CD14-positive monocyte (primary cell): ENCODE measurements around the gene POLRMT. TPM values are rescaled to one million over a fixed set of nuclear protein-coding genes. Genes with fewer than 3 reads are reported as not detected.

ENCODE experiments used
- DNase-seq, 3 donors: peaks; one replicate each; pipeline ENCODE4 v3.0.0-alpha.2; 2011 to 2022
- H2AFZ ChIP-seq: 2 replicates; pipeline ENCODE4 v1.6.0; 2012; ENCODE audit warnings: mild to moderate bottlenecking, low read depth, low read length, inconsistent platforms; ENCODE audit not compliant: insufficient read depth, poor library complexity, severe bottlenecking
- H3K27ac ChIP-seq, 2 donors: 1 replicate in 1 of 2; 2 replicates in 1 of 2; pipeline ENCODE4 v1.5.1; 2012 to 2013; ENCODE audit warnings: low read length in 2 of 2, control low read depth in 1 of 2, inconsistent platforms in 1 of 2, low read depth in 1 of 2, mild to moderate bottlenecking in 1 of 2
- H3K27me3 ChIP-seq, 2 donors: one replicate each; pipeline versions ENCODE4 v1.6.0 to v1.6.1; 2011 to 2013; ENCODE audit warnings: low read length in 2 of 2; ENCODE audit not compliant: control insufficient read depth in 2 of 2, insufficient read depth in 2 of 2
- H3K36me3 ChIP-seq, 2 donors: replicated peaks in 1 of 2; 1 replicate in 1 of 2; 2 replicates in 1 of 2; pipeline versions ENCODE4 v1.5.1 to v1.6.1; 2012 to 2013; ENCODE audit warnings: low read length in 2 of 2, control low read depth in 1 of 2, inconsistent platforms in 1 of 2, mild to moderate bottlenecking in 1 of 2; ENCODE audit not compliant: insufficient read depth in 2 of 2, control insufficient read depth in 1 of 2
- H3K4me1 ChIP-seq, 2 donors: 1 replicate in 1 of 2; 2 replicates in 1 of 2; pipeline versions ENCODE4 v1.5.1 to v1.6.1; 2012 to 2013; ENCODE audit warnings: low read length in 2 of 2, control low read depth in 1 of 2, inconsistent platforms in 1 of 2, mild to moderate bottlenecking in 1 of 2, moderate library complexity in 1 of 2; ENCODE audit not compliant: insufficient read depth in 2 of 2, control insufficient read depth in 1 of 2
- H3K4me2 ChIP-seq: replicated peaks from 2 replicates; pipeline ENCODE3; 2012; ENCODE audit warnings: low read length, moderate library complexity, mild to moderate bottlenecking; ENCODE audit not compliant: poor library complexity, severe bottlenecking; ENCODE audit errors: extremely low read depth
- H3K4me3 ChIP-seq, 3 experiments: fragments of 200-600 bp in 1 of 3; sonication (generic) in 1 of 3; replicated peaks in 1 of 3; 1 replicate in 2 of 3; 2 replicates in 1 of 3; pipeline ENCODE4 v1.5.1; 2011 to 2013; ENCODE audit warnings: low read length in 3 of 3, mild to moderate bottlenecking in 3 of 3, control low read depth in 2 of 3, low read depth in 2 of 3, inconsistent platforms in 1 of 3, moderate library complexity in 1 of 3
- H3K79me2 ChIP-seq: 2 replicates; pipeline ENCODE4 v1.6.0; 2012; ENCODE audit warnings: mild to moderate bottlenecking, control low read depth, inconsistent platforms, low read length, moderate library complexity; ENCODE audit not compliant: insufficient read depth
- H3K9ac ChIP-seq: 2 replicates; pipeline ENCODE4 v1.6.0; 2017; ENCODE audit warnings: low read length, mild to moderate bottlenecking; ENCODE audit not compliant: insufficient read depth, poor library complexity, severe bottlenecking
- H3K9me3 ChIP-seq, 2 donors: replicated peaks in 1 of 2; 1 replicate in 1 of 2; 2 replicates in 1 of 2; pipeline versions ENCODE4 v1.5.1 to v1.6.1; 2012 to 2013; ENCODE audit warnings: low read length in 2 of 2, control low read depth in 1 of 2; ENCODE audit not compliant: control insufficient read depth in 1 of 2, insufficient read depth in 1 of 2
- H4K20me1 ChIP-seq: 2 replicates; pipeline ENCODE4 v1.6.0; 2012; ENCODE audit warnings: mild to moderate bottlenecking, low read length, control low read depth, moderate library complexity; ENCODE audit not compliant: insufficient read depth
- H3K27ac Mint-ChIP-seq, 7 donors: one replicate each; pipeline ENCODE4 v1.8.0; 2020; ENCODE audit warnings: mild to moderate bottlenecking in 7 of 7, mixed read lengths in 7 of 7, moderate library complexity in 6 of 7, inconsistent platforms in 2 of 7
- H3K27me3 Mint-ChIP-seq, 3 donors: one replicate each; pipeline ENCODE4 v1.8.0; 2021 to 2022; ENCODE audit warnings: low read depth in 3 of 3, mild to moderate bottlenecking in 3 of 3, mixed read lengths in 3 of 3, moderate library complexity in 3 of 3, inconsistent platforms in 1 of 3
- H3K36me3 Mint-ChIP-seq, 2 donors: one replicate each; pipeline ENCODE4 v1.8.0; 2020; ENCODE audit warnings: mixed read lengths in 2 of 2, inconsistent platforms in 1 of 2, mild to moderate bottlenecking in 1 of 2
- H3K4me1 Mint-ChIP-seq: one replicate; pipeline ENCODE4 v1.8.0; 2020; ENCODE audit warnings: mild to moderate bottlenecking, mixed read lengths
- H3K4me3 Mint-ChIP-seq, 2 donors: one replicate each; pipeline ENCODE4 v1.8.0; 2020; ENCODE audit warnings: mild to moderate bottlenecking in 2 of 2, mixed read lengths in 2 of 2, moderate library complexity in 1 of 2
- H3K9me3 Mint-ChIP-seq, 7 donors: one replicate each; pipeline ENCODE4 v1.8.0; 2020 to 2022; ENCODE audit warnings: mixed read lengths in 7 of 7, mild to moderate bottlenecking in 6 of 7, moderate library complexity in 6 of 7, inconsistent platforms in 2 of 7
- WGBS: methylation state at CpG from one replicate; pipeline ENCODE4 v1.1.5; 2013; ENCODE audit warnings: missing lambda C conversion rate; ENCODE audit not compliant: insufficient coverage; 5-methylcytosine and 5-hydroxymethylcytosine counted together
- intact Hi-C, 2 donors: fragments of 100-400 bp; cut with micrococcal nuclease; formaldehyde crosslinking; loops; one replicate each; pipeline versions ENCODE4 v1.15.0 to v1.15.1; 2023
- polyA plus RNA-seq, 3 donors: library from polyadenylated mRNA; depleted of rRNA in 1 of 3; unstranded in 2 of 3; stranded (reverse) in 1 of 3; fragments of 300-500 nt in 2 of 3; fragments of >200 nt in 1 of 3; fragmentation: Illumina TruSeq in 2 of 3; gene quantifications; 1 replicate in 2 of 3; 2 replicates in 1 of 3; pipeline ENCODE4 v1.2.3, GENCODE V29; 2012 to 2021
- TF ChIP-seq, protein P1 (sequence below): fragments of 200-600 bp; IDR thresholded peaks from one replicate; pipeline ENCODE4 v1.8.0; 2022; ENCODE audit warnings: antibody characterized with exemption, mild to moderate bottlenecking

Gene POLRMT
- polyA plus RNA-seq, 3 donors, result 16.2 to 40.5 (median 17.6) TPM

- H3K27ac Mint-ChIP-seq, result peak overlapping the region in 1 of 7 donors; percentile 26
- peaks cover 25% of the 10 kb centered on the region for H3K4me1 Mint-ChIP-seq
- H3K4me3 ChIP-seq, result no peak overlapping the region
- no peak overlapping the region for H3K27ac ChIP-seq
- no peaks in the 10 kb centered on the region for H3K27me3 ChIP-seq
- H3K4me1 ChIP-seq, result peaks cover 19 to 29% of the 10 kb centered on the region in 2 donors
- H3K79me2 ChIP-seq, result peaks cover 74% of the 10 kb centered on the region
- no peak overlapping the region for H3K4me2 ChIP-seq
- 96% methylated on average over 44 of the region's 66 CpGs for WGBS
- peaks cover 37 to 39% of the 10 kb centered on the region in 2 donors for H3K36me3 ChIP-seq
- H3K9me3 Mint-ChIP-seq, result no peaks in the 10 kb centered on the region
- H3K36me3 Mint-ChIP-seq, result peaks cover 13 to 46% of the 10 kb centered on the region in 2 donors
- no peak overlapping the region for H2AFZ ChIP-seq
- DNase-seq, result no peak
- H3K9ac ChIP-seq, result no peak overlapping the region
- H3K9me3 ChIP-seq, result no peaks in the 10 kb centered on the region
- intact Hi-C loops, result no loop called here
- H3K4me3 Mint-ChIP-seq, result no peak overlapping the region
- TF ChIP-seq, protein P1, sequence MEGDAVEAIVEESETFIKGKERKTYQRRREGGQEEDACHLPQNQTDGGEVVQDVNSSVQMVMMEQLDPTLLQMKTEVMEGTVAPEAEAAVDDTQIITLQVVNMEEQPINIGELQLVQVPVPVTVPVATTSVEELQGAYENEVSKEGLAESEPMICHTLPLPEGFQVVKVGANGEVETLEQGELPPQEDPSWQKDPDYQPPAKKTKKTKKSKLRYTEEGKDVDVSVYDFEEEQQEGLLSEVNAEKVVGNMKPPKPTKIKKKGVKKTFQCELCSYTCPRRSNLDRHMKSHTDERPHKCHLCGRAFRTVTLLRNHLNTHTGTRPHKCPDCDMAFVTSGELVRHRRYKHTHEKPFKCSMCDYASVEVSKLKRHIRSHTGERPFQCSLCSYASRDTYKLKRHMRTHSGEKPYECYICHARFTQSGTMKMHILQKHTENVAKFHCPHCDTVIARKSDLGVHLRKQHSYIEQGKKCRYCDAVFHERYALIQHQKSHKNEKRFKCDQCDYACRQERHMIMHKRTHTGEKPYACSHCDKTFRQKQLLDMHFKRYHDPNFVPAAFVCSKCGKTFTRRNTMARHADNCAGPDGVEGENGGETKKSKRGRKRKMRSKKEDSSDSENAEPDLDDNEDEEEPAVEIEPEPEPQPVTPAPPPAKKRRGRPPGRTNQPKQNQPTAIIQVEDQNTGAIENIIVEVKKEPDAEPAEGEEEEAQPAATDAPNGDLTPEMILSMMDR, result no peak
- H4K20me1 ChIP-seq, result peaks cover 92% of the 10 kb centered on the region
- H3K27me3 Mint-ChIP-seq, result no peaks in the 10 kb centered on the region
Observed at GRCh38 chr19:577439-578392, 55.6 kb downstream of the POLRMT start.

GRCh38 chr19:576768-577438, 56.4 kb downstream of the POLRMT start:
- no peak overlapping the region for H3K27ac ChIP-seq
- TF ChIP-seq, protein P1, result no peak
- no peak overlapping the region for H3K4me3 ChIP-seq
- no peaks in the 10 kb centered on the region for H3K9me3 Mint-ChIP-seq
- peaks cover 19 to 29% of the 10 kb centered on the region in 2 donors for H3K4me1 ChIP-seq
- peaks cover 31 to 34% of the 10 kb centered on the region in 2 donors for H3K36me3 ChIP-seq
- H3K27me3 ChIP-seq, result no peaks in the 10 kb centered on the region
- no peak overlapping the region for H3K4me3 Mint-ChIP-seq
- peaks cover 11 to 43% of the 10 kb centered on the region in 2 donors for H3K36me3 Mint-ChIP-seq
- 93% methylated on average over 25 of the region's 28 CpGs for WGBS
- DNase-seq, result no peak
- H3K9ac ChIP-seq, result no peak overlapping the region
- no peak overlapping the region for H2AFZ ChIP-seq
- H3K9me3 ChIP-seq, result no peaks in the 10 kb centered on the region
- H3K4me2 ChIP-seq, result no peak overlapping the region
- peak overlapping the region in 3 of 7 donors; percentile 26 to 46 (median 35) for H3K27ac Mint-ChIP-seq
- intact Hi-C loops, result no loop called here
- H3K79me2 ChIP-seq, result peaks cover 78% of the 10 kb centered on the region
- no peaks in the 10 kb centered on the region for H3K27me3 Mint-ChIP-seq
- peaks cover 28% of the 10 kb centered on the region for H3K4me1 Mint-ChIP-seq
- peaks cover 92% of the 10 kb centered on the region for H4K20me1 ChIP-seq
